ENCODE results near the gene TRIOBP.

The TRIOBP gene

GRCh38 chr22:37747080-37747714 lies 50.3 kb downstream of the TRIOBP start:
- no peak for DNase-seq (ENCODE audit: extremely low spot score, insufficient read length, low read depth)
- FAIRE-seq, result no peak

GRCh38 chr22:37747715-37748100 lies 50.9 kb downstream of the TRIOBP start:
- no peak for DNase-seq (ENCODE audit: extremely low spot score, insufficient read length, low read depth)
- FAIRE-seq, result no peak

DNA sequence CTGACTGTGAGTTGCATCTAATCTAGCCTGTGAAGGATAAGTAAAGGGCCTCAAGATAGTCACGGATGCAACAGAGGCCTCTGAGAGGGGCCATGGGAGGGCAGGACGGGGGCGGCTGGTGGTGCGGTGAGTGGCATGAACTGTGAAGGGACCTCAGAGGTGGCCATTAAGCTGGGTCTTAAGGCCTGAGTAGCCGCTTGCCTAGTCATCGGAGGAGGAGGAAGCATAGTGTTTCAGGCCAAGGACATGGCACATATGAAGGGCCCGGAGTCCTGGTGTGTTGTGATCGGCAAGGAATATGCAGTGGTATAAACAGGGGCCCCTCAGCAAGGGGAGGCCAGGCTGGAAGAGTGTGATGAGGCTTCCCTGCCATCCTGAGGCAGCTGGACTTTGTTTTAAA lies 51.8 kb downstream of the TRIOBP start:
- DNase-seq (ENCODE audit: extremely low spot score, insufficient read length, low read depth), result no peak

GRCh38 chr22:37749226-37749625 lies 52.4 kb downstream of the TRIOBP start:
- no peak for DNase-seq (ENCODE audit: extremely low spot score, insufficient read length, low read depth)

More for the DNA sequence above, 51.8 kb downstream of the TRIOBP start:
- no peak for FAIRE-seq

GRCh38 chr22:37749831-37750595 lies 53.2 kb downstream of the TRIOBP start:
- no peak for DNase-seq (ENCODE audit: extremely low spot score, insufficient read length, low read depth)
- no peak for FAIRE-seq

More at GRCh38 chr22:37749226-37749625, 52.4 kb downstream of the TRIOBP start:
- FAIRE-seq, result no peak

DNA sequence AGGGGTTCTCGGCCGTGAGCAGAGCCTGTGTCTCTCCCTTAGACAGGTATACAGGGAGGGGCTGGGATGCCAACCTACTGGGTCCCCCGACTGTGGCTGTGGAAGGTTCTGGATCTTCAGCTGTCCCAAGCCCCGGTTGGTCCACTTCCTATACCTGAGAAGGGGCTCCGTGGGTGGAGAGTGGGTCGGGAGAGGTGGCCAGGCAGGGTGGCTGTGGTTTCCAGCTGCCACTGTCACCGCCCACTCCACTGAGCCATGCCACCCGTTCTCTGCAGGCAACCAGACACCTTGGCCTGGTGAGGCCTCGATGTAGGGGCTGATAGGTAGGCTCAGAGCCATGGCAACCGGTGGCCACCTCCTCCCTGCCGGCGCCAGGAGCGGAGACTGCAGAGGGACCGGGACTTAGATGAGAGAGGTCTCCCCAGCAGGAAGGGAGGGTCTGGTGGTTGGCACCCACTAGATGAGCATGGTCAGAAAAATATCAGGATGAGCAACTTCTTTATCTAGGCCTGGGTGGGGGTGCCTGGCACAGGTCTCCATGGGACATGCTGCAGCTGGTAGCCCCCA lies 53.8 kb downstream of the TRIOBP start:
- DNase-seq (ENCODE audit: extremely low spot score, insufficient read length, low read depth) (no peak), FAIRE-seq (no peak)

- FAIRE-seq, result no peak
- DNase-seq (ENCODE audit: extremely low spot score, insufficient read length, low read depth), result no peak
Measured at GRCh38 chr22:37751449-37752188, 54.8 kb downstream of the TRIOBP start.

DNA sequence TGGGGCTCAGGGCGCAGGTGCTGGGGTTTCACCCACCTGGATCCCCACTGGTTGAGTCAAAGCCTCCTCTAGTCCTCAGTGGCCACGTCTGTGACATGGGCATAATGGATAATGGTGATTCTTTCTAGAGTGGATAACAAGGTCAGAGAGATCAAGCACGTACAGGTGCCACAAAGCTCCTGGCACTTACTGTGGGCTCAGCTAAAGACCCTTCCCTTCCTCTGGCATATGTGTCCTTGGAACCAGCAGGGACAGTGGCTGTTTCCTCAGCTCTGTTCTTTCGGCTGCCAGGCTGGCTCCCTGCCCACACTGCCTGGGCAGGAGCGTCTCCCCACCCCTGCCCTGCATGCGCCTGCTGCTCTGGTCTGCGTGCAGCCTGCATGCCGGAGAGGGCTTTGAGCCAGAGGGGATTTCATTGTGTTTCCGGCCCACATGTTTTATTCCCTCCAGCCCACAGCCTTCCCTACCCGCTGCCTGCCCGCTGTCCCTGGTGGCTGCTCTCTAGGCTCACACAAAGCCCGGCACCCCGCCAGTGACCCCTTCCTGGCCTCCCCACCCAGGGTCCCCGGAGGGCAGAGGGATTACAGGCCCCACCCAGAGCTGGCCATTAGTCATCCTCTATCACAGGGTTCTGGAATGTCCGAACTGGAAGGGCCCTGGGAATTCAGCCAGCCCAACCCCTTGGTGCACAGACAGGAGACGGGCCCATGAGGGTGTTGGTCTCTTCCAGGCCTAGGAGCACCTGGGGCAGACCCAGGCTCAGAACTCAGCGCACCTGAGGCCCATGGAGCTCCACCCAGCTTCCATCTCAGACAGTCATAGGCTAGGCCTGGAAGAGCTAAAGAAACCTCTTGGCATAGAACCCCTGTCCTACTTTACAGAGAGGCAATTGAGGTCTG lies 55.6 kb downstream of the TRIOBP start:
- FAIRE-seq (no peak), DNase-seq (ENCODE audit: extremely low spot score, insufficient read length, low read depth) (no peak)

GRCh38 chr22:37753746-37754145 lies 56.9 kb downstream of the TRIOBP start:
- no peak for DNase-seq (ENCODE audit: extremely low spot score, insufficient read length, low read depth)
- no peak for FAIRE-seq

GRCh38 chr22:37757663-37758062 lies 60.8 kb downstream of the TRIOBP start:
- FAIRE-seq (no peak), DNase-seq (ENCODE audit: extremely low spot score, insufficient read length, low read depth) (no peak)

DNA sequence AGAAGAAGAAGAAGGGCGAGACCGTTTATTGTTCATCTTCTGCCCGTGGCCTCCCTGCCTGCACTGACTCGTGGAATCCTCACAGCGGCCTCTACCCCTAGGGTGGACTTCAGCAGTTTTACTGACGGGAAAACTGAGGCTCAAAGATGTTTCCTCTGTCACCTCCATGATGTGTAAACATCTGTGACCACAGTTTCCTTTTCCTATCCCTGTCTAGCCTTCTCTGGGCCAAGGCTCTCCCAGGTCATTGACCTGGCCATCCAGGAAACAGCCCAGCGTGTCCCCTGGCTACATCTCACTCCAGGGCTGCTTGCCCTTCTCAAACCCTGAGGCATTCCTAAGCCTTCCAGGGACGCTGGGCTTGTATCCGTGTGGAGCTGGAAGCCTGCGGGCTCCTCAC lies 61.8 kb downstream of the TRIOBP start:
- DNase-seq (ENCODE audit: extremely low spot score, insufficient read length, low read depth), result no peak
- FAIRE-seq, result no peak

DNA sequence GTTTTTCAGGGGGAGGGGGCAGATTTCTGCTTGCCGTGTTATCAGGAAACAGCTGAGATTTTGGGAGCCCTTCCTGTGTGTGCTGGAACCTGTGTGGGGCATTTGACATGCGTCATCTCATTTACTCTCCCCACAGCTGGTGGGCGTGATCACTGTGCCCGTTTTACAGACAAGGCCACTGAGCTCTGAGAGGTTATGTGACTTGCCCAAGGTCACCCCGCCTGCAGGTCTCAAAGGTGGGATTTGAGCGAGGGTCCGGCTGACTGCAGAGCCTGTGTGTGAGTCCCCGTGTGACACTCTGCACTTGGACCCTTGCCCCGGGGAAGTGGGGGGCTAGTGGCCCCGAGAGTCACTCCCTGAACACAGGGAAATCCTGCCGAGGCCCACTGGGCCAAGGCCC lies 62.4 kb downstream of the TRIOBP start:
- DNase-seq (ENCODE audit: extremely low spot score, insufficient read length, low read depth) (no peak), FAIRE-seq (no peak)

DNA sequence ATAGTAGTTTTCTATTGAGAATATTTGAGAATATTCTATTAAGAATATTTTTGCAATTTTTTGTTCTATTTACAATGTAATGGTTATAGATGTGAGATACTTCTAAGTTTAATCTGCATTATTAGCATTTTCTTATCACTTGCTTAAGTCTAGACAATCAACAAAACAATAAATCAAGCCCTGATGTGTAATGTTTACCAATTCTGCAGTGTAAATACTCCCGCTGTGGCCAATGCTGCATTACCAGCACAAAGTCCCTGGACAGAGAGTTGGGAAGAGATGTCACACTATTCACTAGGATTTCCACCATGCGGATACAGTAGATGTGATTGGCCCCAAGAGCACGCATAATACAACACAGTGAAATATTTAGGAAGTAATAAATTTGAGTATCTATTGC lies 63.3 kb downstream of the TRIOBP start:
- FAIRE-seq, result no peak

GRCh38 chr22:37762389-37762836 lies 65.6 kb downstream of the TRIOBP start:
- no peak for DNase-seq (ENCODE audit: extremely low spot score, insufficient read length, low read depth)
- no peak for FAIRE-seq

More for the DNA sequence above, 63.3 kb downstream of the TRIOBP start:
- DNase-seq (ENCODE audit: extremely low spot score, insufficient read length, low read depth), result no peak

- DNase-seq (ENCODE audit: extremely low spot score, insufficient read length, low read depth) (no peak), FAIRE-seq (no peak)
Measured at GRCh38 chr22:37763012-37763411, 66.2 kb downstream of the TRIOBP start.

DNA sequence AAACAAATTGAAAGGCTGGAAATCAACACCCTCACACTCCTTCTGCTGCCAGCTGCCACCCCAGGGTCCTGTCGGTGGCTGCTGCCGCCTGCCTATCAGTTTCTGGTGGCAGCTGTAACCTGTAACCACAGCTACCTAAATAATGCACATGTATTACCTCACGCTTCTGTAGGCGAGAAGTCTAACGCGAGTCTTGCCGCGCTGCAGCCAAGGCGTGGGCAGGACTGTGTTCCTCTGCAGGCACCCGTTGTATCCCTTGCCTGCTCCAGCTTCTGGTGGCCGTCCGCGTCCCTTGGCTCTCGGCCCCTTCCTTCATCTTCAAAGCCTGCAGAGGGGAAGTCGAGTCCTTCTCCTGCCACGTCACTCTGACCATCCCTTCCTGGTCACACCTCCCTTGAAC lies 66.8 kb downstream of the TRIOBP start:
- FAIRE-seq (no peak), DNase-seq (ENCODE audit: extremely low spot score, insufficient read length, low read depth) (no peak)

- FAIRE-seq (no peak), DNase-seq (ENCODE audit: extremely low spot score, insufficient read length, low read depth) (no peak)
Measured at GRCh38 chr22:37764622-37765021, 67.8 kb downstream of the TRIOBP start.

DNA sequence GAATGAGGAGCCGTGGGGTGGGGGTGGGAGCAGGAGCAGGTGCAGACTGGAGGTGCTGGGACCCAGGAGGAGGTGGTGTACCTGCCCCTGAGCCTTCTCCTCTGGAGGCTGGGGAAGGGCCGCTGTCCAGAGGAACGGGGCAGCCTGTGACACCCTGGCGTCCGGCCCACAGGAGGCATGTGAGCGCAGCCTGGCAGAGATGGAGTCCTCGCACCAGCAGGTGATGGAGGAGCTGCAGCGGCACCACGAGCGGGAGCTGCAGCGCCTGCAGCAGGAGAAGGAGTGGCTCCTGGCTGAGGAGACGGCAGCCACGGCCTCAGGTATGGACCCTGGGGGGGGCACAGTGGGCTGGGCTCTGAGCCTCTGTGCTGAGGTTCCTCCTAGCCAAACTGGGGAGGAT lies 68.7 kb downstream of the TRIOBP start:
- FAIRE-seq (no peak), DNase-seq (ENCODE audit: extremely low spot score, insufficient read length, low read depth) (no peak)

DNA sequence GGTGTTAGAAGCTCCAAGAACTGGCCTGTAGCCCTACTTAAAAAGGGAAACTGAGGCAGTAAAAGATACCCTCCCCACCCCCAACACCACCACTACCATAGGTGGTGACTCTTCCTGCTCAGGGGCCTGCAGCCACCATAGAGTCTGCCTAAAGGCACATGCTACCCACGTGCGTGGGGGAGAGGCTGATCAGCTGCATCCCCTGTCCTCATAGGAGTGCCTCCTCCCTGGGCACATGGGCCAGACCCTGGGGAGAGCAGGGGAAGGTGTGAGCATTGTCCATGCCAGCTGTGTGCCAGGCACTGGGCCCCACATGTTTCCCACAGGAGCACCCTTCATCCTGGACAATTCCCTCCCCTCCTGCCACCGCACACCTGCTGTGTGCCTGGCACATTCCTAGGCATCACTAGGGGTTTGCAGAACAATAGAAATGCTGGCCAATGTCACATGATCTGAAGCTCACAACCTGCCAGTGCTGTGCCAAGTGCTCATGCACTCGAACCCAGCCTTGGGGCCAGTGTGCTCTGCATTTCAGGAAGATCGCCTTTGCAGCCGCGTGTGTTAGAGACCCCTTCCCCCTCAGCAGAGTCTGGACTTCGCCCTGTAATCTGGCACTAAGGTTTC lies 69.2 kb downstream of the TRIOBP start:
- DNase-seq (ENCODE audit: extremely low spot score, insufficient read length, low read depth), result no peak
- FAIRE-seq, result no peak
